GM21423 (cell line): Measurements from ENCODE around the gene STK33.

Experiments
- ATAC-seq: cut with Tn5 transposase; IDR thresholded peaks from one replicate; pipeline ENCODE4 v1.9.1; 2021; ENCODE audit warnings: mild to moderate bottlenecking, moderate library complexity; ENCODE audit not compliant: unreplicated experiment

STK33 gene

GRCh38 chr11:8604078-8604723 is 10.2 kb upstream of the STK33 start:
- peak; percentile 88 for ATAC-seq

DNA sequence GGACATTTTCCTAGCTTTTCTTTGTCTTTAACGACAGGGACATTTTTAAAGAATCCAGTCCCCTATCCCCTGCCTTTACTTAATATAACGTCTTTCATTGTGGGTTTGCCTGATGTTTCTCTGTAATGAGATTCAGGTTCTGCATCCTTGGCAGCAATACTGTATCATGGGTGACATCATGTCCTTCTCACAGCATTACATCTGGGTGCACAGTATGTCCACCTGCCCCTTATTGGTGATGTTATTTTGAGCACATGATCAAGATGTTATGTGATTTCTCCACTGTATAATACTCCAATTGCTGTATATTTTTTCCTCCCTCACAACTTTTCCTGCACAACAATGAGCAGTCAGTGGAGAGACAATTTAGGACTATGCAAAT is 9.7 kb upstream of the STK33 start:
- ATAC-seq = no peak

DNA sequence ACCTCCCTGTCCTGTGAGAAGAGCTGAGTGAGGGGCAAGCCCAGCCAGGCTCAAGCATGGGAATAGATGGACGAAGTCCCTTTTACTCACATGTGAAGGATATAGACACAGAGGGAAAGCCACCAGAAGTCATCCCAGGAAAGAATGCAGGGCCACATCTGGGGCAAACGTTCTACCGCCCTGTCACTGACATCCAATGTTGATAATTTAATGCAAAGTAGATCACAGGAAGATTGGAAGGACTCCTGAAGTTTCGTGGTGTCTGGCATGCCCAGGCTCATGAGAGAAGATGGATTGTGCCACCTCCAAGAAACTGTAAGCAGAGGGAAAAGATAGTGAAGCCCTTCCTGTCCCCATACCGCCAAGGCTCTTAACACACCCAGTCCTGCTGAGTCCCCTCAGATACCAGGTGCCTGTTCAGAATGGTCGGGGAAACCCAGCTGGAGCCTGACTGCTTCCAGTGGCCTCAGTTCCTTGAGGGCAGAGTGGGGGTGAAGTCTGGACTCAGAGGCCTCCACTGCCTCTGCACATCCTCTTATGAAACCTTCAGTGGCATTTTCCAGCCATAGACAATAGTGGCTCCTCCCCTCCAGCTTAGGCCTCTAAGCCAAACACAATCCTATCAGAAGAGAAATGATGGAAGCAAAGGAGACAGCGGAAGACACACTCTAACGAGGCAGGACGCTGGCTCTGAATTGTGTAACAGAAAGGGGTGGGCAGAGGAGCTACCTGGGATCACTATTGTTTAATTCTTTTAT is 7.5 kb upstream of the STK33 start:
- no peak for ATAC-seq

- no peak for ATAC-seq
Measured at GRCh38 chr11:8598506-8598905, 4.5 kb upstream of the STK33 start.

- no peak for ATAC-seq
Measured at GRCh38 chr11:8597182-8597581, 3.2 kb upstream of the STK33 start.

- ATAC-seq = no peak
Measured at GRCh38 chr11:8596504-8597046, 2.5 kb upstream of the STK33 start.

GRCh38 chr11:8593455-8593854 is 573 bp downstream of the STK33 start:
- ATAC-seq = no peak

DNA sequence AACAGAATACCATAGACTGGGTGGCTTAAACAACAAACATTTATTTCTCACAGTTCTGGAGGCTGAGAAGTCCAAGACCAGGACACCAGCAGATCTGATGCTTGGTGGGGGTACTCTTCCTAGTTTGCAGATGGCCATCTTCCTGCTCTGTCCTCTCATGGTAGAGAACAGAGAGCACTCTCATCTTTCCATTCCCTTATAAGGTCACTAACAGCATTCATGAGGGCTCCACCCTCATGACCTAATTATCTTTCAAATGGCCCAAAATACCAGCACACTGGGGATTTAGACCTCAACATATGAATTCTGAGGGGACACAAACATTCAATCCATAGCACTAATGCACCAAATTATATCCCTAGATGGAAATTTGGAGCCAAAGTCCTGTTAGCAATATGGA is 6.1 kb downstream of the STK33 start:
- ATAC-seq = no peak

DNA sequence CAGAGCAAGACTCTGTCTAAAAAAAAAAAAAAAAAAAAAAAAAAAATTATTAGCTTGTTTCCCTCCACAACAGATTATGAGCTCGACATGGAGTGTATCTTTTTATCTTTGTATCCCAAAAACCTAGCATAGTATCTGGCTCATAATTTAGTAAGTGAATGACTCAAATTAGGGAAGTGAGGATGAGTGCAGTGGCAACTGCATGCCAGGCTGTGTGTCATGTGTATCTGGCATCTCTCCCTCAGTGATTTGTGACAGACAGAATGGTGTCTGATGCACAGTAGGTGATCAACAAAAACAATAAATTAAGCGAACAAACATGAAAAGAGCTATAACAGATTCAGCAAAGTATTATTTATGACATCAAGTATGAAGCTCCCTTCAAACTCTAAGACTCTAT is 7.2 kb downstream of the STK33 start:
- ATAC-seq = no peak

- no peak for ATAC-seq
Measured at GRCh38 chr11:8586184-8586583, 7.8 kb downstream of the STK33 start.

- no peak for ATAC-seq
Measured at GRCh38 chr11:8584511-8584910, 9.5 kb downstream of the STK33 start.

DNA sequence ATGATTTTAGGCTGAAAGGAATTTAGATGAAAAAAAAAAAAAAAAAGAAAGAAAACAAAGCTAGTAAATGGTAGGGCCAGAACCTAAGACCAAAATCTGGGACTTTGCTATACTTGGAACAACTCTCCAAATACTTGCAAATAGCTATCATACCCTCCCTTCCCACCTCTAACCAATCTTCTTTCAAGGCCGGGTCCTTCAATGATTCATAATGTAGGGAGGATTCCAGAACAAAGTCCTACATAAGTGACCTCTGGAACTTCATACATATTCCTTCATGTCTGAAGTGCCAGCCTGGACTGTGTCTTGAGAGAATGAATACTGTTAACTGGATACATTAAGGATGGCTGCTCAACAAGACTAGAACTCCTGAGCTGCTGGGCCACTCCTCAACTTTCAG is 9.9 kb downstream of the STK33 start:
- ATAC-seq = no peak

DNA sequence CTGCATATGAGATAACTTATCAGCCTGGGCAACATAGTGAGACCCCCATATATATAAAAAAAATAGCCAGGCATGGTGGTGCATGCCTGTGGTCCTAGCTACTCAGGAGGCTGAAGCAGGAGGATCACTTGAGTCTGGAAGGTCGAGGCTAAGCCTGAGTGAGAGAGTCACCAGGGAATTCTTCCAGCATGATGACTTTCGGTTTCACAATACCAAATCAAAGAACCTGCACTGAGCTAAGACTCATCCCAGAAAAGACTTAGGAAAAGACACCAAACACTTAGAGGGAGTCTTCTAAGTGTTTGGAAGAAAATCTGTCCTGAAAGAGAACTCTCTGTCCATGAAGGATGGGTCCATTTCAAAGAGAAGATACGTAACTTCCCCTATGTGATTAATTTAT is 12.7 kb downstream of the STK33 start:
- ATAC-seq = no peak

GRCh38 chr11:8577791-8578581 is 16.0 kb downstream of the STK33 start:
- ATAC-seq = no peak

DNA sequence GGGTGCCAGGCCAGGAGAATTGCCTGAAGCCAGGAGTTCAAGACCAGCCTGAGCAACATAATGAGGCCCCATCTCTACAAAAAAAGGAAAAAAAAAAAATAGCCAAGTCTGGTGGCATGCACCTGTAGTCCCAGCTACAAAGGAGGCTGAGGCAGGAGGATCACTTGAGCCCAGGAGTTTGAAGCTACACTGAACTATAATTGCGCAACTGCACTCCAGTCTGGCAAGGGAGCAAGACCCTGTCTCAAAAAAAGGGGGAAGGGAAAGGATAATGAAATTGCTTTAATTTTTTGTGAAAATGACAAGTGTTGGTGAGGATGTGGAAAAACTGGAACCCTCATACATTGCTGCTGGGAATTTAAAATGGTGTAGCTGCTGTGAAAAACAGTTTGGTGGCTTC is 19.2 kb downstream of the STK33 start:
- ATAC-seq = no peak

GRCh38 chr11:8573777-8574176 is 20.3 kb downstream of the STK33 start:
- ATAC-seq = no peak

DNA sequence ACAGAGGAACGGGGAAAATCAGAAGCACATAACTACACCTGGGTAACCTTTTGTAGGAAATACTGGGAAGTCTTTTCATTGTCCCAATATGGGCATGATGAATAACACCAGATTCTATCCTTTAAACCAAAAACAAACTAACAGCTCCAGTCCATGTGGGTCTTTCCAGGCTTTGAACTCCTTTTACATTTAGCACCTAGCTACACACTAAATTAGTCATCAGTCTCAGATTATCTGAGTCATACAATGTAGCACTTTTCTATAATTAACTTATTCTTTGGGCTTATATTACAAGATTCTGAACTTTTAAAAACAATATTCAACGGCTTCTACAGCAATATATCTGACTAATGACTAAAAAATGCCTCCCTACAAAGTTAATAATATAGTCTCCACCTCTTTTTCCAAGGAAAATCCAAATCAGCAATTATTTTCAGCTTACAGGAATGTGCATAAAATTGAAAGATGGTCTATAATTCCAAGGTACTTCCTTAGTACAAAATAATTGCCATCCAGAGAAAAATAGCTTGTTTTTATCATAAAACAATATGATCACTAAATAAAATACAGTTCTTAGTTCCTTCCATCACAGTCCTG is 26.3 kb downstream of the STK33 start:
- no peak for ATAC-seq

- peak; percentile 46 for ATAC-seq
Measured at GRCh38 chr11:8566613-8567210, 27.3 kb downstream of the STK33 start.

DNA sequence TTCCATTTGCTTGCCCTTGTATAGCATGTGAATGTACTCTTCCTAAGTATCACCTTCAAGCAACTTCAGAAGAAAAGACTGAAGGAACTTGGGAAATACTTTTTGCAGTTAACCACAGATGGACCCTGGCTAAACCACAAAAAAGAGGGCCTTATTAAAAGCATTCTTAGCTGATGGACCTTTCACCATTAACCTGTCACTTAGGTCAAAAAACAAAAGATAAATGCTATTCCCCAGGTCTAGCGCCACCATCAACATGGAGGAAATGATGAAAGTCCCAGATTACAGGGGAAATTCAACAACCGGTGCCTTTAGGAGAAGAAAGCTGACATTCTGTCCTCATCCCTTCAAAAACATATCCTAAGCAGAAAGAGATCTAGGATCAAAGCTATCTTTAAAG is 29.5 kb downstream of the STK33 start:
- ATAC-seq = no peak

- no peak for ATAC-seq
Measured at GRCh38 chr11:8561461-8561860, 32.6 kb downstream of the STK33 start.

DNA sequence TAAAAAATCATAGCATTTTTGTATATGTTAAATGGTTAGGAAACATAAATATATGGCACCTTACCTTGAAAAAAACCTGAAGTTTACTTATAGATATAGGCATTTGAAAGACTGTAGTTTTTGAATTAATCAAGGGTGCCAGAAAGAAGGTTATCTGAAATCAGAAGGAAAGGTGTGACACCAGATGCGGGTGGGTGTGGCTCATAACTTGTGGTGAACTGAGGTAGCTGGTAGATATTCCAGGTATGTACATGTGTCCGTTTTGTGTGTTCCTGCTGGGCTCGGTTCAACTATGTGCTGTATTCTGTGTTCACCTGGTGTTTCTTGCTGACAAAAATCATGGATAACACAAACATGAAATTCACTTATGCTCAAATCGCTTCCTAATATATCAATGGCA is 35.6 kb downstream of the STK33 start:
- ATAC-seq = no peak
